Parathyroid adenoma (tissue), 2 donors: ENCODE data around the gene C10orf71.

ENCODE experiments used
- H2AFZ ChIP-seq: fragments of 300-600 bp; sonication (generic); one replicate; pipeline ENCODE4 v1.7.0; 2017; ENCODE audit warnings: antibody characterized with exemption, mild to moderate bottlenecking
- H3K27ac ChIP-seq: fragments of 300-600 bp; sonication (generic); one replicate; pipeline ENCODE4 v1.7.0; 2017
- H3K27me3 ChIP-seq: fragments of 300-600 bp; sonication (generic); one replicate; pipeline ENCODE4 v1.7.0; 2017; ENCODE audit warnings: low read length; ENCODE audit not compliant: control insufficient read depth, insufficient read depth
- H3K36me3 ChIP-seq: fragments of 300-600 bp; sonication (generic); one replicate; pipeline ENCODE4 v1.7.0; 2017; ENCODE audit warnings: low read length; ENCODE audit not compliant: control insufficient read depth, insufficient read depth
- H3K4me1 ChIP-seq: fragments of 300-600 bp; sonication (generic); one replicate; pipeline ENCODE4 v1.7.0; 2017; ENCODE audit warnings: control low read depth
- H3K4me2 ChIP-seq: fragments of 300-600 bp; sonication (generic); one replicate; pipeline ENCODE4 v1.7.0; 2017; ENCODE audit warnings: low read length
- H3K4me3 ChIP-seq: fragments of 300-600 bp; sonication (generic); one replicate; pipeline ENCODE4 v1.7.0; 2017; ENCODE audit warnings: low read depth, low read length
- H3K79me2 ChIP-seq: fragments of 300-600 bp; sonication (generic); one replicate; pipeline ENCODE4 v1.7.0; 2017; ENCODE audit warnings: control low read depth
- H3K9ac ChIP-seq: fragments of 300-600 bp; sonication (generic); one replicate; pipeline ENCODE4 v1.7.0; 2017; ENCODE audit warnings: mild to moderate bottlenecking
- H3K9me3 ChIP-seq: fragments of 300-600 bp; sonication (generic); one replicate; pipeline ENCODE4 v1.7.0; 2017; ENCODE audit warnings: low read length; ENCODE audit not compliant: control insufficient read depth
- TF ChIP-seq, protein P1 (sequence below): fragments of 300-600 bp; sonication (generic); IDR thresholded peaks from one replicate; pipeline ENCODE4 v1.7.0; 2017; ENCODE audit warnings: antibody characterized with exemption, mild to moderate bottlenecking
- donor health status: primary hyperparathyroidism.

Gene C10orf71

GRCh38 chr10:49314806-49315205, 15.8 kb downstream of the C10orf71 start:
- no peak overlapping the region for H3K4me2 ChIP-seq
- no peaks in the 10 kb centered on the region for H3K9me3 ChIP-seq
- no peak overlapping the region for H3K9ac ChIP-seq
- H3K4me1 ChIP-seq: peaks cover 4% of the 10 kb centered on the region
- no peaks in the 10 kb centered on the region for H3K36me3 ChIP-seq
- H3K27ac ChIP-seq: no peak overlapping the region
- H3K27me3 ChIP-seq: no peaks in the 10 kb centered on the region
- H3K4me3 ChIP-seq: no peak overlapping the region
- H2AFZ ChIP-seq: no peak overlapping the region
- TF ChIP-seq, protein P1, sequence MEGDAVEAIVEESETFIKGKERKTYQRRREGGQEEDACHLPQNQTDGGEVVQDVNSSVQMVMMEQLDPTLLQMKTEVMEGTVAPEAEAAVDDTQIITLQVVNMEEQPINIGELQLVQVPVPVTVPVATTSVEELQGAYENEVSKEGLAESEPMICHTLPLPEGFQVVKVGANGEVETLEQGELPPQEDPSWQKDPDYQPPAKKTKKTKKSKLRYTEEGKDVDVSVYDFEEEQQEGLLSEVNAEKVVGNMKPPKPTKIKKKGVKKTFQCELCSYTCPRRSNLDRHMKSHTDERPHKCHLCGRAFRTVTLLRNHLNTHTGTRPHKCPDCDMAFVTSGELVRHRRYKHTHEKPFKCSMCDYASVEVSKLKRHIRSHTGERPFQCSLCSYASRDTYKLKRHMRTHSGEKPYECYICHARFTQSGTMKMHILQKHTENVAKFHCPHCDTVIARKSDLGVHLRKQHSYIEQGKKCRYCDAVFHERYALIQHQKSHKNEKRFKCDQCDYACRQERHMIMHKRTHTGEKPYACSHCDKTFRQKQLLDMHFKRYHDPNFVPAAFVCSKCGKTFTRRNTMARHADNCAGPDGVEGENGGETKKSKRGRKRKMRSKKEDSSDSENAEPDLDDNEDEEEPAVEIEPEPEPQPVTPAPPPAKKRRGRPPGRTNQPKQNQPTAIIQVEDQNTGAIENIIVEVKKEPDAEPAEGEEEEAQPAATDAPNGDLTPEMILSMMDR: no peak
- H3K79me2 ChIP-seq: peaks cover 9% of the 10 kb centered on the region

DNA sequence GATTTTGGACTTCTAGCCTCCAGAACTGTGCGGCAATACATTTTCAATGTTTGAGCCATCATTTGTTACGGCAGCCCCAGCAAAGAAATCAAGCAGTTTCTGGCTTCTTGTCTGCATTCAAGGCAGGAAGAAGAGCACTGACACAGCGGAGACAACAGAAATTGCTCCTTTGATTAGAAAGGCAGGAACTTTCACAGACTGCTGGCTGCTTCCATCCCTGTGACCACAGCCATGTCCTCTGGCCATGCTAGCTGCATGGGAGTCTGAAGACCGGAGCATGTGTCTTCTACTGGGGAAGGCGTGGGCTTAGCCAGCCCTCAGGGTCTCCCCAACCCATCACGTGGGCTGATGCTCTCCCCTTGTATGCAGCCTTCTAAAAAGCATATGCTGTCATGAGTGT, 19.1 kb downstream of the C10orf71 start:
- H3K9me3 ChIP-seq: no peaks in the 10 kb centered on the region
- no peak overlapping the region for H2AFZ ChIP-seq
- H3K27ac ChIP-seq: no peak overlapping the region
- H3K9ac ChIP-seq: no peak overlapping the region
- H3K36me3 ChIP-seq: no peaks in the 10 kb centered on the region
- no peak overlapping the region for H3K4me2 ChIP-seq
- H3K27me3 ChIP-seq: no peaks in the 10 kb centered on the region
- peaks cover 4% of the 10 kb centered on the region for H3K4me1 ChIP-seq
- H3K4me3 ChIP-seq: no peak overlapping the region
- H3K79me2 ChIP-seq: peaks cover 5% of the 10 kb centered on the region
- TF ChIP-seq, protein P1: no peak

DNA sequence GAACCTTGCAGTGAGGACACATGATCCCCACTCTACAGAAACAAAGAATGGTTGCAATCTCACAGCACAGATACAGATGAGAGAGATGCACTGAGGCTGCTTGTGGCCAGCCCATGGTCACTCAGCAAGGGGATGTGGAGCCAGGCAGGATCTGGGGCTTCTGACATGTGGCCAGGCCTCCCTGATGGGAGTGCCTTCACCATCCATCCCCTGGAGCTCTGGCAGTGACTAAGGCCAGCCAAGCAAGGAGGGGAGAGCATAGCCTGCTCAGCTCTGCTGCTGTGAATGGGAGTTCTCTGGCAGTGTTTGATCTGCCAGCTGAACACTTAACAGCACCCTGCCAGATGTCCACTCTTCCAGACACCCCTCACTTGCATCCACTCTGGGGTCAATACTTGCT, 19.8 kb downstream of the C10orf71 start:
- no peak overlapping the region for H2AFZ ChIP-seq
- peaks cover 5% of the 10 kb centered on the region for H3K79me2 ChIP-seq
- no peaks in the 10 kb centered on the region for H3K27me3 ChIP-seq
- no peak overlapping the region for H3K4me3 ChIP-seq
- peaks cover under 1% of the 10 kb centered on the region for H3K4me1 ChIP-seq
- no peak overlapping the region for H3K27ac ChIP-seq
- H3K9me3 ChIP-seq: no peaks in the 10 kb centered on the region
- no peak overlapping the region for H3K9ac ChIP-seq
- H3K4me2 ChIP-seq: no peak overlapping the region
- TF ChIP-seq, protein P1: no peak
- H3K36me3 ChIP-seq: no peaks in the 10 kb centered on the region

DNA sequence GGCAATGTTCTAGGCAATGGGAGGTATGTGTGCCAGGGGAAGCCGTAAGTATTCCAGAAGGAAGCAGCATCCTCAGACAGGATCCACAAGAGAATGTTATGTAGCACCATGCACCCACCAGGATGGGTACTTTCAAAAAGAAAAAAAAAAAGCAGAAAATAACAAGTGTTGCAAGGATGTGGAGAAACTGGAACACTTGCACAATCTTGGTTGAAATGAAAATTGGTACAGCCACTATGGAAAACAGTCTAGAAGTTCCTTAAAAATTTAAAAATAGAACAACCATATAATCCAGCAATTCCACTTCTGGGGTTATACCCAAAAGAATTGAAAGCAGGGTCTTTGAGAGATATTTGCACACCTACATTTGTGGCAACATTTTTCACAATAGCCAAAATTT, 20.2 kb downstream of the C10orf71 start:
- Histone ChIP-seq H3K9ac (no peak overlapping the region), H3K27me3 (no peaks in the 10 kb centered on the region), H3K27ac (no peak overlapping the region), H3K4me3 (no peak overlapping the region), H3K4me1 (no peaks in the 10 kb centered on the region), H3K79me2 (peaks cover 5% of the 10 kb centered on the region), H3K9me3 (no peaks in the 10 kb centered on the region), H3K36me3 (no peaks in the 10 kb centered on the region), H2AFZ (no peak overlapping the region), H3K4me2 (no peak overlapping the region)
- TF ChIP-seq, protein P1: no peak

- Histone ChIP-seq H2AFZ (no peak overlapping the region), H3K79me2 (peaks cover 5% of the 10 kb centered on the region), H3K4me3 (no peak overlapping the region), H3K9me3 (no peaks in the 10 kb centered on the region), H3K27me3 (no peaks in the 10 kb centered on the region), H3K4me1 (no peaks in the 10 kb centered on the region), H3K9ac (no peak overlapping the region), H3K36me3 (no peaks in the 10 kb centered on the region), H3K4me2 (no peak overlapping the region), H3K27ac (no peak overlapping the region)
- TF ChIP-seq, protein P1: no peak
Measured at GRCh38 chr10:49320191-49320590, 21.2 kb downstream of the C10orf71 start.
